Glomerular endothelial cell (primary cell): ENCODE measurements around the gene OR2A42. TPM values are rescaled to one million over a fixed set of nuclear protein-coding genes. Genes with fewer than 3 reads are reported as not detected.
"Not testable (repeated sequence)": the region's sequence is repeated elsewhere in the genome, so short reads cannot be mapped to it uniquely, and the experiment has no call there.

Source experiments
- DNase-seq: peaks from one replicate; pipeline ENCODE4 v3.0.0-alpha.2; 2011; ENCODE audit warnings: low read depth, low spot score; ENCODE audit errors: extremely low read depth
- total RNA-seq: library from RNA; depleted of rRNA; stranded (reverse); fragments of >200 nt; gene quantifications from 2 replicates; pipeline ENCODE4 v1.2.3, GENCODE V29; 2015

The OR2A42 gene
- total RNA-seq, 1 donor from 2014 or later = not detected

DNA sequence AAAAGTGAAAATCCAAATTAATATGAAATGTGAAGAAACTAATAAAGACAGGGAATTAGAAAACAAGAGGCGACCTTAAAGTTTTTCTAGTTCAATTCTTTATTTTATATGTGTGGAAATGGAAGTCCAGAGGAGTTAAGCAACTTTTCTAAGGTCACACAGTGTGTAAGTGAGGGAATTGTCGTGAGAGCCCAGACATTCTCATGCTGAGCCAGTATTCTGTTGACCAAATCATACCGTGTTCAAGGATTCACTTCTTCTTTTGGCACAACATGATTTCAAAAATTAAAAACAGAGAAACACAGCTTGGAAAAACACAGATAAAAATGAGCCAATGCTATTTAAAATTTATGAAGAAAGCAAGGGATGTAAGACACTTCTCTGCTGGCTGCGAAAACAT lies 12.5 kb downstream of the OR2A42 start:
- not testable (repeated sequence) for DNase-seq

GRCh38 chr7:144223675-144224074 lies 15.7 kb downstream of the OR2A42 start:
- not testable (repeated sequence) for DNase-seq

DNA sequence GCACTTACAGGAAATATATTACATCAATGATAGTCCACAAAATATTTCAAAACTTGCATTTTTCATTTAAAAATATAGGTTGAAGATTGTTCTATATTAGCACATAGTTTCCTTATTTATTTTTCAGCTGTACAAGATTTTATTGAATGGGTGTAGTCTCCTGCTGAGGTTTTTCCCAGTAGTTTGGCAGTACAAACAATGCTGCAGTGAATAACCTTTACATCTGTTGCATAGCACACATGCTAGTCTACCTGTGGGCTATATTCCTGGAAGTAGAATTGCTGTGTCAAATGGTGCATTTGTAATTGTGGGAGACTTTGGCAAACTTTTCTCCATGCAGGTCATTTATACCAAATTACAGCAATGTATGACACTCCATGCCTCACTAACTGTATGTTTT lies 18.9 kb downstream of the OR2A42 start:
- not testable (repeated sequence) for DNase-seq

- not testable (repeated sequence) for DNase-seq
Measured at GRCh38 chr7:144219149-144219548, 20.3 kb downstream of the OR2A42 start.

GRCh38 chr7:144218581-144218980 lies 20.8 kb downstream of the OR2A42 start:
- DNase-seq = not testable (repeated sequence)

DNA sequence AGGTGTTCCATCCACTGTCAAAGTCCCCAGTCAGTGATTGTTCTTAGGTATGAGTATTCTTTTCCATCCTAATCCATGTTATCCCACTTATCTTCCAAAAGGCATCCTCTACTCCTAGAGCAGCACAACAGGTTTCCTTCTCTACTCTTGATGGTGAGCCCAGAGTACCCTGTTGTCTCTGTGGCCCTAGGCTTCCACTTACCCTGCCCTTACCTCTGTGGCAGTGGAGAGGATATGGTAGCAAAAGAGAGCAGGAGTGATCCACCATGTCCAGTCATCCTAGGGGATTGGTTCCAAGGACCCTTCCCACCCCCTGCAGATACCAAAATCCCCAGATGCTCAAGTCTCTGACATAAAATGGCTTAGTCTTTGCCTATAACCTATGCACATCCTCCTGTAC lies 22.2 kb downstream of the OR2A42 start:
- not testable (repeated sequence) for DNase-seq

DNA sequence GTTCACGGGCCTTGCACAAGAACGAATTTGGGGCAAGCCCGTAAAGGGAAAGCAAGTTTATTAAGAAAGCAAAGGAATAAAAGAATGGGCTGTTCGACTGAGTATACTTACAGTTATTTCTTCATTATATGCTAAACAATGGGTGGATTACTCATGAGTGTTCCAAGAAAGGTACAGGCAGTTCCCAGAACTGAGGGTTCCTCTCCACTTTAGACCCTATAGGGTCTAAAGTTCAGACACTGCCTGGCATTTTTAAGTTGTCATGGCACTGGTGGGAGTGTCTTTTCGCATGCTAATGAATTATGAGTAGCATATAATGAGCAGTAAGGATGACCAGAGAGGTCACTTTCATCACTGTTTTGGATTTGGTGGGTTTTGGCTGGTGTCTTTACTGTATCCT lies 34.1 kb downstream of the OR2A42 start:
- not testable (repeated sequence) for DNase-seq

DNA sequence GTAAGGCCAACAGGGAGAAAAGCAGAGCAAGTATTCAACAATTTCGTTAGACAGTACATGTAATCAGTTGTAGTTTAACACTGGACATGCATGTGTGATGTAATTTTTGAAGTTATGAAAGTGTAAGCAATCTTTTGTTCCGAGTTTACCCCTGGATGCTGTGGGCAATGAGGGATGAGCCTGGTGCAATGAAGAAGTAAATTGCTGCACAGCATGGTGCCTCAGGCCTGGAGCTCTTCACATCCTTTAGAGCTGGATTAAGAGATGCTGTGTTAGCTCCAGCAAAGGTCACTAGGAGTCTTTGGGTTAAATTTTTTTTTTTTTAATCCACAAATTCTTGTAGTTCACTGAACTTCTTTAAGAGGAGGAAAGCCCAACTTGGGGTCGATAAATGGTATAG lies 36.3 kb downstream of the OR2A42 start:
- not testable (repeated sequence) for DNase-seq

DNA sequence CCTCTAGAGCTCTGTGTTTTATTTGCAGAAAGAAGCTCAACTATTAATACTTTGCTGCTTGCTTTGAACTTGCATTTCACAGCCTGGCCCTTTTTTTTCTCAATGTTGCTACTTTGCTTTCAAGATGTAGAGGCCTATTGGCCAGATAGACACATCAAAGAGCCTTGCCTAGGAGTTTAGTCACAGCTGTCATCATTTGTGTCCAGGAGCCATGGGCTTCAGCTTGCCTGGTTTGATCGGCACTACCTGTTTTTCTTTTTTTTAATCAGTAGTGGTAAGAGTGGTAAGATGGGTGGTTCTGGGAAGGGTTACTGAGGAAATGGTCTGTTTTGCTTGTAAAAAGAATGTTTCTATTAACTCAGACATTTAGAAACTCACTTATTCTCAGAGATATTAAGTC lies 37.4 kb downstream of the OR2A42 start:
- not testable (repeated sequence) for DNase-seq

DNA sequence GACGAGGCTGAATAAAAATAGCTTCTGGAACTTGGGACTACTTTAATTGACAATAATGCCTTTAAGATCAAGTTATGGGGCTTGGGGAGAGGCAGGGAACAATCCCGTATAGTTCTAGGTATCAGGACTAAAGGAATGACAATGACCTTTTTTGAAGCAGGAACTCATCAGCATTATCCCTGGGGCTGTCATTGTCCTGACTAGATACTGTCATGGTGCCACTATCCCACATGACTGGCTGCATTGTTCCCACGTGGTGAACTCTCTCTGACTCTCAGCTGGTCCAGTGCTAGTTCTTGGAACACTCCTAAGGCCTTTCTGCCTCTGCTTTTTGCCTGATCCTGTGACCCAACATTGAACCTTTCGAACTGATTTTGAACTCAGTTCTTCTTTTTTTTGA lies 40.5 kb downstream of the OR2A42 start:
- DNase-seq = not testable (repeated sequence)

DNA sequence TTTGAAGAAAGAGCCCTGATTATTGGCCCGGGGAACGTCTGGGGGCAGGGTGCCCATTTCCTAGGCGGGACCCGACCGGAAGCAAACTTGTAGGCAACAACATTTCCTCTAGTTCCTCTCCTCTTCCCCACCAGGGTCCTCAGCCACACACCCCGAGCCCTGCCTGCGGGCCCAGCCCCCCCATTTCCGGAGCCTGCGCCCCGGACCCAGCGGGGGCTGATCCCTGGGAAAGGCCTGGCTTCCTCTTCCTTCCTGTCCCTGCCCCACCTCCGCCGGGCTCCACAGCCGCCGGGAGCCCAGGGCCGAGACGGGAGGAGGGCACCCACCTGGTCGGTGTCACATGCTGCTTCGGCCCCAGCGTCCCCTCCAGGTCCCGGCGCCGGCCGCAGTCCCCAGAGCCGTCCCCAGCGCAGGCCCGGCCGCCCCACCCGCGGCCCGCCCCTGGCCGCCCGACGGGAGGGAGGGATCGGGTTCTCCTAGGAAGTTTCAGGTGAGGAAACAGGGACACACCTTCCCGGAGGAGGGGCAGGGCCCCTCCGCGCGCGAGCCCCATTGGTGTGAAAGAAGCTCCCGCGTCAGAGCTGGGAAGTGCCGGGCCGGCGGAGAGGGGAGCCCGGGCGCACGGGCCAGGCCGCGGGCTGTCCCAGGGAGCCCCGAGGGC lies 44.1 kb downstream of the OR2A42 start, which contains the start of gene ARHGEF35:
Gene ARHGEF35 (minus strand): TSS at position 622 of the 661 bp plus-strand sequence. CDS start 7,450 bp downstream, outside the sequence.
- DNase-seq = not testable (repeated sequence)

- DNase-seq = not testable (repeated sequence)
Measured at GRCh38 chr7:144194453-144194852, 45.0 kb downstream of the OR2A42 start.

- DNase-seq = not testable (repeated sequence)
Measured at GRCh38 chr7:144193782-144194181, 45.6 kb downstream of the OR2A42 start.

DNA sequence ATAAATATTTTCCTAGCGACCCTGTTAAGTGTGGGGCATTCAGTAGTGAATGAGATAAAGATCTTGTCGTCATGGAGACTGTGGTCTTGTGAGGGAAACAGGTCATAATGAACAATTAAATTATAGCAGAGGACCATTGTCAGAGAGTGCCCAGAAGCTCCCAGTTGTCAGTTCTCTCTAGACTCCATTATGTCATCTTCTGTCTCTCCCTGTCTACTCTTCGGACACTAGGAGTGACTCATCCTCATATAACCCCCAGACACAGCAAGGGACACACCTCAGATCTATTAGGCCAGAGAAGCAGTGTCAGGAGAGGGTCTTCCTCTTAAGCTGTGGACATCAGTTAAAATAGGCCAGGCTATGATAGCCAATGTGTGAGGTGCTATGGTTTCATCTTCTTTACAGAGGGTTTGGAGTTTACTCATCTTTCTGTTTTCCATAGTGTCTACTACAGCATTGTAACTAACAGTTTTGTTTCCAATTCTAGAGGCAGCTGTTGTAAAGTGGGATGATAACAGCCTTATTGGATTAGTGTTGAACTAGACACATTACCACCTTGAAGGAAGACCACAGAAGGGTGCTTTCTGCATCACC lies 50.7 kb downstream of the OR2A42 start:
- not testable (repeated sequence) for DNase-seq

DNA sequence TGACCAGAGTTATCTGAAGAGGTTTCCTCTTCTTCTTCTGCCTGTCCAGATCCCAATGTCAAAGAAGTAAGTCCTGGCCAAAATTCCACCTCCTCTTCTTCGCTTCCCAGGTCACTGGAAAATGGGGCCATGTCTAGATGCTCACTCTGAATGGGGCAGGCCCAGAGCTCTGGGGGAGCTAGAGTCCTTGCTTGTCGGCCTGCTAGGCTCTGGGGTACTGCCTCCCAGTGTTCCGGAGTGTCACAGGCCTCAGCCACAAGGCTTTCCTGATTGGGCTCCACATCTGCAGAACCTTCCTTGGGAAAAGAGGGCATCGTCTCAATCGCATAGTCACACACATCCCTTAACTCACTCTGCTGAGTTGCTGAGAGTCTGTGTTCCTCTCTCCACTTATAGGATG lies 51.6 kb downstream of the OR2A42 start:
- DNase-seq = not testable (repeated sequence)

GRCh38 chr7:144183166-144183565 lies 56.2 kb downstream of the OR2A42 start, which contains the start of gene CTAGE4:
TSS of gene CTAGE4 (plus strand) at chr7:144183466. CDS start at chr7:144183504, 38 bp downstream.
- DNase-seq = not testable (repeated sequence)

- not testable (repeated sequence) for DNase-seq
Measured at GRCh38 chr7:144179165-144179479, 60.3 kb downstream of the OR2A42 start.

GRCh38 chr7:144178380-144179164 lies 60.8 kb downstream of the OR2A42 start:
- not testable (repeated sequence) for DNase-seq
